GM13976 (cell line): Measurements from ENCODE around the gene WDR43.

Source experiments
- DNase-seq: peaks from one replicate; pipeline ENCODE4 v3.0.0; 2012; ENCODE audit warnings: low spot score
- CTCF ChIP-seq: IDR thresholded peaks from 2 replicates; pipeline ENCODE4 v1.5.1; 2012; ENCODE audit warnings: borderline replicate concordance, mild to moderate bottlenecking; ENCODE audit not compliant: insufficient read depth; ENCODE audit errors: extremely low read depth, missing control alignments, control extremely low read depth
- in situ Hi-C: fragments of 300-500 bp; cut with MboI; formaldehyde crosslinking; loops from one replicate; pipeline ENCODE4 v1.12.0; 2022; ENCODE audit warnings: low sequenced_read_pairs, mixed read lengths, inconsistent platforms; ENCODE audit not compliant: unreplicated experiment

WDR43 gene

GRCh38 chr2:28982381-28982950, 88.0 kb downstream of the WDR43 start:
- no peak for TF ChIP-seq CTCF
- in situ Hi-C loops = no loop called here
- DNase-seq = no peak

GRCh38 chr2:28986429-28986828, 92.0 kb downstream of the WDR43 start:
- DNase-seq = no peak
- no peak for TF ChIP-seq CTCF
- in situ Hi-C loops = no loop called here

GRCh38 chr2:28989973-28990372, 95.5 kb downstream of the WDR43 start:
- in situ Hi-C loops = no loop called here
- DNase-seq = no peak
- no peak for TF ChIP-seq CTCF

- no peak for DNase-seq
- in situ Hi-C loops = no loop called here
- TF ChIP-seq CTCF = no peak
These were observed 96.0 kb downstream of the WDR43 start for GRCh38 chr2:28990445-28990844.

GRCh38 chr2:28991021-28991420, 96.6 kb downstream of the WDR43 start:
- in situ Hi-C loops = no loop called here
- no peak for DNase-seq
- TF ChIP-seq CTCF = no peak

GRCh38 chr2:28991460-28991859, 97.0 kb downstream of the WDR43 start:
- in situ Hi-C loops = no loop called here
- TF ChIP-seq CTCF = no peak
- no peak for DNase-seq
